LoVo (cell line): ENCODE data around the gene GARS1.
A peak's percentile ranks its signal among the peaks of the same experiment; 100 is the strongest.
"Not testable (repeated sequence)": the region's sequence is repeated elsewhere in the genome, so short reads cannot be mapped to it uniquely, and the experiment has no call there.

Source experiments
- DNase-seq: peaks from one replicate; pipeline ENCODE4 v3.0.0-alpha.2; 2016; ENCODE audit warnings: low spot score

Gene GARS1

DNA sequence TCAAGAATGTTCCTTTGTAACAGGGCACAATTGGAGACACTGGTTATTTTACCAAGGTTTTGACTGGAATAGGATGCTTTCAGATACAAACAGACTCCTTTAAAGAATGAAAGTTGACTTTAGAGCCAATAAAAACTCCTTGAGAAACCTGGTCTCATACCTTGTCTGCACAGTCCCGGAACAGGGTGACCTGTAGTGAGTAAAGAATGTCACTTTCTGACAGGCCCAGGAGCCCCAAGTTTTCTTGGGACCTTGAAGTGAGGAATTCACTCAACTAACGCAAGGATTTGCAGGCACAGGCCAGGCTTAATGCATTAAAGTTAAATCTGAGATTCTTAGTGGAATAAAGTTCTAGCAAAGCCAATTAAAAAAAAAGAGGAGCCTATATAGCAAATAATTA, 11.5 kb upstream of the GARS1 start:
- DNase-seq = no peak

DNA sequence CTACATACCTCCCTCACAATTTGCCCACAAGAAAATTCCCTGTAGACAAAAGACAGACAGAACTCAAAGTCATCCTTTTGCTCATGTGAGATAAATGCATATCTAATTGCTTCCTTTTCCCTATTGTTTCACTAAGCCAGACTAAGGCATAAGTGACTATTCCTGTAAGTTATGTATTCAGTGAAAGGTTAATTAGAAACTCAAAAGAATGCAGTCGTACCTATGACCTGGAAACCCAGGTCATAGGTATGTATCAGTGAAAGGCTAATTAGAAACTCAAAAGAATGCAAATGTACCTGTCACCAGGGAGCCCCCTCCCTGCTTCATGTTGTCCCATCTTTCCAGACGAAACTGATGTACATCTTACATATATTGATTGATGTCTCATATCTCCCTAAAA, 10.3 kb upstream of the GARS1 start:
- no peak for DNase-seq

DNA sequence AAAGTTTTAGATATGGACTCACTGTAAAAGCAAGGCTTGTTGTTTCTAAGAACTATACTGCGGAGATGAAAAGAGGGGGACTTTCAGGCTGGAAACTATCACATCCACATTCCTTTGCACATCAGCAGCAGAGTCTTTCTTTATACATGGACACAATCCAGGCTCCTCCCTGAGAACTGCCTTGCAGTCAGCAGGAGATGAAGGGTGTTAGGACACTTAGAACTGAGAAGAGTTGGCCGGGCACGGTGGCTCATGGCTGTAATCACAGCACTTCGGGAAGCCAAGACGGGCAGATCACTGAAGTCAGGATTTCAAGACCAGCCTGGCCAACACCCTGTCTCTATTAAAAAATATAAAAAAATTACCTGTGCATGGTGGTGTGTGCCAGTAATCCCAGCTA, 9.7 kb upstream of the GARS1 start:
- DNase-seq = no peak

DNA sequence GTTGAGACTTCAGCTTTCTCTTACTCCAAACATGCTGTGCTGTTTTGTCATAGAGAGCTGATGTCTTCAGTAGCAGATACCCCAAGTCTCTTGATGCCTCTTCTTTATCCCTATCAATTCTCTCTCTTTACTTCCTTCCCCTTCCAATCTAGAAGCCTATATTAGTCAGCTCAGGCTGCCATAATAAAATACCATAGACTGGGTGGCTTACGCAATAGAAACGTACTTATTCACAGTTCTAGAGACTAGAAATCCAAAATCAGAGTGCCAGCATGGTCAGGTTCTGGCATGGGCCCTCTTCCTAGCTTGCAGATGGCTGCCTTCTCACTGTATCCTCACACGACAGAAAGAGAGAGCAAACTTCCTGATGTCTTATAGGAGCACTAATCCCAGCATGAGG, 9.0 kb upstream of the GARS1 start:
- no peak for DNase-seq

DNA sequence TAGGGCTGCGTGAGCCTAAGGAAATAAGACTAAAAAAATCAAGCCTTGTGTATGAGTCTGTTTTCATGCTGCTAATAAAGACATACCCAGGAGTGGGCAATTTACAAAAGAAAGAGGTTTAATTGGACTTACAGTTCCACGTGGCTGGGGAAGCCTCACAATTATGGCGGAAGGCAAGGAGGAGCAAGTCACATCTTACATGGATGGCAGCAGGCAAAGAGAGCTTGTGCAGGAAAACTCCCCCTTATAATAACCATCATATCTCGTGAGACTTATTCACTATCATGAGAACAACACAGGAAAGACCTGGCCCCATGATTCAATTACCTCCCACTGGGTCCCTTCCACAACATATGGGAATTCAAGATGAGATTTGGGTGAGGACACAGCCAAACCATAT, 7.1 kb upstream of the GARS1 start:
- not testable (repeated sequence) for DNase-seq

DNA sequence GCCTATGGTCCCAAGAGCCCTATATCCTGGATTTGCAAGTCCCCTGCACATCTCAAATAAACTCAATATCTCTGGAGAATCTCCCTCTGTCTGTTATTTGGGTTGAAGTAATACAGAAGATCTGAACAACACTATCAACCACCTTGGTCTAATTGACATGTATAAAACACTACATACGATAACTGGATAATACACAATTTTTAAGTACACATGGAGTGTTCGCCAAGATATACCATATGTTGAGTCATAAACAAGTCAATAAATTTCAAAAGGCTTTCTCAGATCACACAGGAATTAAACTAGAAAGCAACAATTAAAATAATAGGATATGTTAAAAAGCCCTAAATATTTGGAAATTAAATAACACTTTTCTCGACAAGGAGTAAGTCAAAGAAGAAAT, 5.6 kb upstream of the GARS1 start:
- DNase-seq = no peak

DNA sequence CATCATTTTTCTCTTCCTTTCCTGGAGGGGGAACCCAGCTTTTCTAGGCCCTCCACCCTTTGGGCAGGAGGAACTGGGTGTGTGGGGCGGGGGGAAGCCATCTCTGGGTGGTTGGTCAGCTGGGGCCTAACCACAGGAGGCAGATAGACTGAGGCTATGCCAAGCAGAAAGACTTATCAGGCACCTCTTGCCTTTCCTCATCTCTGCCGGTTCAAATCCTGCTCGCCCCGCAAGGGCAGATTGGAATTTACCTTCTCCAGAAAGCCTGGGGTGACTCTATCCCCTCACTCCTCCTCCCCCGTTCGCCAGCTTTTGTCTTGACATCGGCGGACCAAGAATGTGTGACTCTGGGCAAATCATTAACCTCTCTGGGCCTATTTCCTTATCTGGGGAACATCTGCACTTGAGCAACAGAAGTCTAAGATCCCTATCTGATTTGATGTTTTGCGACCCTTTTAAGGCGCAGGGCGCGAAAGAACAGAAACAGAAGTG, 584 bp upstream of the GARS1 start:
- DNase-seq = peak; percentile 70

DNA sequence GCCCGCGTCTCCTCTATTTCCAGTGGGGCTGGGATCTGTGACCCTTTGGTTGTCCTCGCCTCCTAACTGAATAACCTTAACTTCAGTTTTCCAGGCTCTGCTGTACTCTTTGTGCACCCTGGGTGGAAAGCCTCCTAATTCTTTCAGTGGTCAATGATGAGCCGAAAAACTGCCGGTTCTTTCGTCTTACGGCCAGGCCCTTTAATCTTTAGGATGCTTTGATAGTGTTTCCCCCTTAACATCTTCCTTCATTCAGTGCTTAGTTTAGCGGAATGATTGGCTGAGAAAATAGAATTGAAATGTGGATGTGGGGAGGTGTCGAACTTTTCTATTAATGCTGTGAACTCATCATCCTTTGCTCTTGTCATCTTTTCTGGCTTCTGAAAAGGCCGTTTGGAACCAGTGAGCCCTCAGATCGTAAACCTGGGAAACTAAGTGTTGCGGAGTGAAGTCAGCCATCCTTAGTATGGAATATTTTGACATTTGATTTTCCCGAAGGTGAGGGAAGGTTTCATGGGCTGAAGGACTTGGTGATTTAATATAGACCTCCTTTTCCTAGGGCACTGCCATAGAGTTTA, 847 bp downstream of the GARS1 start:
- no peak for DNase-seq

DNA sequence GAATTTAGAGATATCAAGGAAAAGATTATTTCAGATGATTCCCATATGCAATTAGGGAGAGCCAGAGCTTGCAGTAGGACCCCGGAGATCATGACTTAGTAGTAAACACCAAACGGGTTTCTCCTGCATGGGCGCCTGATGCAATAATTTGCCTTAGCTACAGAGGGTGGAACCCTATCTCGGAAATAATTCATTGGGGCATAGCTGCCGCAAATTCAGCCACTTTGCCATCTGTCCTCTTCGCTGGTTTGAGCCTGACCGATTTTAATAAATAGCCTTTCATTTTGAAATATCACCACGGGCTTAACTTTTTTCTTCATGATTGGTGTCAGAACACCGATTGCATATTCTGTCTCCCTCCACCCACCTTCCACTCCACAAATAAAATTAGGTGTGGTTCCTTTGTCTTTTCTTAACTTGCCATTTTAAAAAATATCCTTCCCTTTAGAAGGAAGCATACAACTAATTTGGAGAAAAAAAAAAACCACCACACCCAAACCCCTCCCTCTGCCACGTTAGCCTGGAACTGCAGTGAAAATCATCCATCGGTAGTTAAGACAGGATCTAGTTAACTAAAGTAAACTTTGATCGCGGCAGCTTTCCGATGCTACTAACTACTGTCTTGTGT, 1.4 kb downstream of the GARS1 start:
- DNase-seq = peak; percentile 60

DNA sequence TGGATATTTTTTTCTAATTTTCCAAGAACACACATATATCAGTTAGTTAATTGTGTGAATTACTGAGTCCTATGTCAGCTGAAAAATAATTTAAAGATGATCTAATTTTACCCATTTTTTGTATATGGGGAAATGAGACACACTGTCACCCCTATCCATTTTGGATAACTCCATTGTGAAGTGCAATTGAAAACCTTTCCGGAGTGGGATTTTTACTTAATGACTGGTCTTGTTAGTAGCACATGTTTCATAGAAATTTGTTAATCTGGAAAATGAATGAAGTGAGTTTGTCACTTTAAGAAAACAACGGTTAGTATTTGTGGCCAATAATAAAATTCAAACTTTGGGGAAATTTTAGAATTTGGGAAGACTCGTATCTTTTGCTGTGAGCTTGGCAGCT, 2.0 kb downstream of the GARS1 start:
- no peak for DNase-seq

DNA sequence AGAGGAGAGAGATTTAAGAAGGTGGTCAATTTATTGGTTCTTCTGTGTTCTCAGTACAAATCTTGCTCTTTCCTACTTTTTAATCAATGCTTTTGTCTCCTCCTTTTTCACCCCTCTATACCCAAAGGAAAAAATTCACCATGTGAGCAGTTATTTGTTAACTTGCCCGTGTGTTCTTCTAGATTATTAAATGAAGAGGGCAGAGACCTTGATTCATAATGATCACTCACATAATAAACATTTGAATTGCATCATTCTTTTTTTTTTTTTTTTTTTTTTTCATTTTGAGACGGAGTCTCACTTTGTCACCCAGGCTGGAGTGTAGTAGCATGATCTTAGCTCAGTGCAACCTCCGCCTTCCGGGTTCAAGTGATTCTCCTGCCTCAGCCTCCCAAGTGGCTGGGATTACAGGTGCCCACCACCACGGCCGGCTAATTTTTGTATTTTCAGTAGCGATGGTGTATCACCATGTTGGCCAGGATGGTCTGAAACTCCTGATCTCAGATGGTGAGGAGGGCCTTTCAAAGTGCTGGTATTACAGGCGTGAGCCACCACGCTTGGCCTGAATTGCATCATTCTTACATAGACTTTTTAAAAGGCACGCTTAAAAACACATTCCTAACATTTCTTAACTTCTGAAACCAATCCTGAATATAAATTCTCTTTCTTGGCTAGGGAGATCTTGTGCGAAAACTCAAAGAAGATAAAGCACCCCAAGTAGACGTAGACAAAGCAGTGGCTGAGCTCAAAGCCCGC, 3.6 kb downstream of the GARS1 start:
- no peak for DNase-seq

DNA sequence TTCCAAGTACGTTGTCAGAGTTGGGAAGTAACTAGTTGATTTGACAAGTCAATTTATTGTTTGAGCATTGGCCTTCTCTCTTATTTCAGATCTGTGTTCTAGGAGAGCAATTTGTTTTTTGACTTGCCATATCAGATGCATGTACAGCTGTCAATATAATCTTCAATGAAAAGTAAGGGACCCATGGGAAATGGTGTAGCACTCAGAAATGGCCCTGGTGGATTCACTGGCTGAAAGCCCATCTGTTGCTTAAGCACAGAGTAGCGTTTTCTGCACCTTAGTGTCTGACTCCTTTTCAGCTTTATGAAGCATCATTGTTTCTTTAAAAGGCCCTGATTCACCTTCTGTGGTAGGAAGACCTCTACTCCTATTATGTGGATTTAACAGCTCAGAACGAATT, 10.2 kb downstream of the GARS1 start:
- DNase-seq = no peak

DNA sequence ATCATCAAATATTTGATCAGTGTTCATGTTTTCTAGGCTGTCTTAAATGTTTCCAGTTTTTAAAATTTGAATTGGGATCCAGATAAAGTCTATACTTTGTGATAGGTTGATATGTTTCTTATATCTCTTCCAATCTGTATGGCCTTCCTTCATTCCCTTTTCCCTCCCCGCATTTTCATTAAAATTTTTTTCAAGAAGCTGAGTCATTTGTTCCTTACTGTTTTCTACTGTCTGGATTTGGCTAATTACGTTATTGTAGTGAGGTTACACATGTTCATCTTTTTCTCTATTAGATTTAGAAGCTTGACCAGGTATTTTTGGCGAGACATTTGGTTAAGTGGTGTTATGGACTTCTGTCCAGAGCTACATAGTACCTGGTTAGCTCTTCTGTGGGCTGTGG, 11.2 kb downstream of the GARS1 start:
- no peak for DNase-seq

DNA sequence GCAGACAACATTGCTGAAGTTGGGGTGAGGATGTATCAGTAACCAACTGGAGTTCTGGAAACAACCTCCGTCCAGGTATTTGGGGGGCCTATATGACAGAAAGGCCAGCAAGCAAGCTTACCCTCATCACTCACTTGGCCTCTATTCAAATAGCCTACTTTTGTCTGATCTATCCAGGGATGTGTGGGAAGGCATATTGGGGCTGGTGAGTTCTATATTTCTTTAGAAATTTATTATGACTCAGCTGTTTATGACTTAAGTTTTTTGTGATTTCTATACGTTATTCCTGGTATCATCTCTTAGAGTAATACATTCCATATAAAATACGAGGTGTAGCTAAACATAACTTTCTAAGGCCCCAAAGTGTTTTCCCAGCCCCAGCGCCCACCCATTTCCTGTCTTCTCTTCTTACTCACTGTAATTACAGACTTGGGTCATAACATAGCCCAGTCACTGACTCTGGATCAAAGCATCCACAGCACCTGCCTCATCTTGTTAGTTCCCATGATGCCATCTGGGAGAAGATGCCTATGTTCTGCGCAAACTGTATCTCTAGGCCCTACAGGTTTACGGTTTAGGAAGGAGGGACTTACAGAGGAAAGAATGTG, 18.1 kb downstream of the GARS1 start:
- no peak for DNase-seq

DNA sequence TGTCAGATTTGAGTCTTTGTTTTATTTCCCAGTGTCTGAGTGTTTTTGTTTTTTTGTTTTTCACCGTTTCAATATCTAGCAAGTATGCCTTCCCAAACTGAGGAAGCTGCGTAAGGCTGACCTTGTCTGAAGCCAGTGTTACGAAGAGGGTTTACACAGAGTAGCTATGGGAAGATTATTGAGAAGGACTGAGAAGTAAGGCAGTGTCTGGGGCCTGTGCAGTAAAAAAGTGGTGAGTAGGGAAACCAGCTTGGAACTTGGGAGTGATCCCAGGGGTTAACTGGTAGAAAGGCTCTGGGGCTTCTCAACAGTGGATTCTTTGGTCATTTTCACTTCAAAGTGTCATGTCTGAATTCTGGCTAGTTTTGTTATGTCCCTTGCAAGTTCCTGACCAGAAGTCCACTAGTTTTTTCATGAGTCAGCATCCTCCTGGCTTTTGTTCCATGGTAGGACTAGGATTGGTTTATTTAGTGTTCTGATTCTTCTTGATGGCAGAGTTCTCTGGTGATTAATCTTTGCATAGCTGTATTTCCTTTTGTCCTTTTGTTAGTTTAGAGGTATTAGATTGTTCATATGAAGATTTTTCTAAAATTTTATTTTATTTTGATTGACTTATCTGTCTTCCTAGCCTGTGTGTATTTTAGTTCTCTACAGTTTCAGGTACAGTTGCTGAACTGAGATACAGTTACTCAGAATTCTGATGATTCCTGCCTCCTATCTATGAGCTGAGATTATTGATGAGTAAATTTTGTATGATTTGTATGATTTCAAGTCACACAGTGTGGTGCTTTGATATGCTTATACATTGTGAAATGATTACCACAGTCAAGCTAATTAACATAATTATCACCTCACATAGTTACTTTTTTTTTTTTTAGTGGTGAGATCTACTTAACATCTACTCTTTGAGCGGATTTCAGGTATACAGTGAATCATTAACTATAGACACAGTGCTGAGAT, 19.0 kb downstream of the GARS1 start:
- no peak for DNase-seq

DNA sequence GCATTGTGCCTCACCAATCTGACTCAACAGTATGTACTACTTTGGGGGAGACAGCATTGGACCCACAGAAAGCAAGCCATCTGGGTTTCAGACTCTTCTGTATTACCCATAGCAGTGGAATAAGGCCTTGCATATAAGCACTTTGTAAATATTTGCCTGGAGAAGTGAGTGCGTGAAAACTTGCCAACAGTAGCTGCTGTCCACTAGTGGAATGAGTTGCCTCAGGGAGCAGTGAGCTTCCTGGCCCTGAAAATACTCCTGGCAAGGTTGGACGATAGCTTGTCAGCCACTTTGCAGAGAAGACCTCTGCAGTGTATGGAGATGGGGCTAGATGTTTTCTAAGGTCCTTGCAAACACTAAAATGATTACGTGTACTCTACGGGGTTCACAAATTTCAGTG, 21.6 kb downstream of the GARS1 start:
- DNase-seq = no peak

DNA sequence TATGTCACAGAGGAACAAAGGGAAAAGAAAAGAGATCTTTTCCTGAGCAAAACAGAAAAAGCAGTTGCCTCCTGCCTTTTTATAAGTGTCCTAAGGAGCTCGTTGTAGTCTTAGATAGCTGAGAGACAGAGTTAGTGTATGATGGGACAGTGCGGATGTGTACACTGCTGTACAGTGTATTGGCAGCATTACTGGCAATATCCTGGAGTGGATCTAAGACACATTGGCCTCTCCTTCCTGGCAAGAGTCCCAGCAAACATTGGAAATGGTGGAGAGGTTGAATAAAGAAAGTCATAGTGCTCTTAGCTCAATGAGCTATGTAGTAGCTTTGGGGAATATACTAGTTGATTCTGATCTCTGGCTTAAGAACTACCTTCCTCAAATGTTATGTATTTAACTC, 22.7 kb downstream of the GARS1 start:
- no peak for DNase-seq

DNA sequence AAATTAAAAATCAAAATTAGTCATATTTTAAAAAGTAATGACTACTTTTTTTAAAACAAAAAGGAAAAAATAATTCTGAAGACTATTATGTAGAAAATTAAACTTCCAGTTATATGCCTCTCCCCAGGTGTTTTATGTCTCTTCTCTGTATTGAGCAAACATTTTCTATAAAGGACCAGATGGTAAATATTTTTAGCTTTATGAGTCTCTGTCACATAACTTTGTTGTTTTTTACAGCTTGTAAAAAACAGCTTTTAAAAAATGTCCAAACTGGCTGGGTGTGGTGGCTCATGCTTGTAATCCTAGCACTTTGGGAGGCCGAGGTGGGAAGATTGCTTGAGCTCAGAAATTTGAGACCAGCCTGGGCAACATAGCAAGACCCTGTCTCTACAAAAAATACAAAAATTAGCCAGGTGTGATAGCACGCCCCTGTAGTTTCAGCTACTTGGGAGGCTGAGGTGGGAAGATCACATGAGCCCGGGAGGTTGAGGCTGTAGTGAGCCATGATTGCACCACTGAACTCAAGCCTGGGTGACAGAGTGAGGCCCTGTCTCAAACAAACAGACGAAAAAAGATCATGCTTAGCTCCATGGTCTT, 23.5 kb downstream of the GARS1 start:
- DNase-seq = no peak

DNA sequence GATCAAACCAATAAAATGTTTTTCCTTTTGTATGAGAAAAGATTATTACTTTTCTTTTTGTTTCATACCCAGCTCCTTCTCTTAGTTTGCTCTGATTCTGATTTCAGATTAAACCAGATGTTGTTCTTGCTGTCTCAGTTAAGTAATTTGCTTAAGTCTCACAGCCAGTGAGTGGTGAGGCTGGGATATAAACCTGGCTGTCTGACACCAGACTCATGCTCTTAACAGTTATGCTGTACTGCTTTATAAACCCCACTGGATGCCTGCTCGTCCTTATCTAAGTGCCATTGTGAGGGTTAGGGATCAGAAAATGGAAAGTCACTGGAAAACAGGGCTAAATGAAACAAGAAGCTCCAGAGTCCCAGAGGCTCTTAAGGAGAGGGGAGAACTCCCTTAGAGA, 24.3 kb downstream of the GARS1 start:
- no peak for DNase-seq

DNA sequence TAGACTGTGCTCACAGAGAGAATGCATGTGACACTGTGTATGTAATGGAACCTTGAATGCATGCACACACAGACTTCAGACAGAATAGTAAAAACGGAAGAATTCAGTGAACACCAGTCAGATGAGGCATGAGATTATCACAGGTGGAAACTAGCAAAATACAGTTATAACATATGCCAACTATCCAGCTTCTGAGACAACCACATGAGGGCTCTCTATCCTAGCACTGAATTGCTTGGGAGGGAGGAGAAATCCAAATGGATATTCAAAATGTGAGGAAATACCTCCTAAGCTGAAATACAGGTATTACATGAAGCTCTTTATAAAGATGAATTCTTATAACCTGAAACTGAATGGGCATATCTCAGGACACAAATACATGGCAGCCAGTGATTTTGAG, 30.6 kb downstream of the GARS1 start:
- DNase-seq = no peak

DNA sequence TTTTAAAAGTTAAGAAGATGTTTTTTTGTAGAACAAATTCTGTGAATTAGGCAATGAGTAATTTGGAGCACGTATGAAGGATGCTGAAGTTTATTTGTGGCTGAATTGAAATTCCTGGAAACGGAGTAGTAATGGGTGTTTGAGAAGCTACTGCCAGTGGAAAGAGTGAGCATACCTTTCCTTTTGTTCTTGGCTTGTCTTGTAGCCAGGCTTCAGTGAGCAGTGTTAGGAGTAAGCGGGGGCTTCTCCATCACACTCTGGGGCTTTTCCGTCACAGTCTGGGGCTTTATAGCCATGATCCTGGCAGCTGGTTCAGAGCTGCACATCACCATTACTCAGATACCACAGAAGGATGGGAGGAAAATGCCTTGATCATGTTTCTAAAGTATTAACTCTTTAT, 32.3 kb downstream of the GARS1 start:
- no peak for DNase-seq

DNA sequence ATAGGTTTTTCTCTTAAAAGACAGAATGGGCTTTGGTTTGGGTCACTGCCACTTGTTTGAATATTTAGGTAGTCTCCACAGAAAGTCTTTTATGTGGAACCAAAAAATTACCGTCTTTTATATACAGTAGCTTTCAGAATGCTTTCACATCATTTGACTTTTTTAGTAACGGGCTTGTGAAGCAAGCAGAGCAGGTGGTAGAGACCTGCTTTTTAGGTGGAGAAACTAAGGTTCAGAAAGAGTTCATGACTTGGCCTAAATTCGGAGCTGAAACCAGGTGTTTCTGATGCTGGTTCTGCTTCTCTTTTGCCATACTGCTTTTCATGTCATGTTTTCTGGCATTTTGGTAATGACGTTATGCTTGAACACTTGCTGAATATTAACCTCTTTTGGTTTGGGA, 36.3 kb downstream of the GARS1 start:
- no peak for DNase-seq
